ENCODE measurements around the gene TTC12.

TTC12 gene

GRCh38 chr11:113322158-113322557 is 7.8 kb downstream of the TTC12 start:
- DNase-seq (ENCODE audit: low read depth): no peak
- TF ChIP-seq CTCF (IDR thresholded peaks at IDR 0.05; ENCODE audit: low read length, missing control alignments): no peak
- no peak overlapping the region for H3K4me3 ChIP-seq (replicated peaks; ENCODE audit: low read depth, low read length)

- no peak for DNase-seq (ENCODE audit: low read depth)
- H3K4me3 ChIP-seq (replicated peaks; ENCODE audit: low read depth, low read length): no peak overlapping the region
- no peak for TF ChIP-seq CTCF (IDR thresholded peaks at IDR 0.05; ENCODE audit: low read length, missing control alignments)
Observed at GRCh38 chr11:113324250-113324649, 9.9 kb downstream of the TTC12 start.

GRCh38 chr11:113329725-113330124 is 15.3 kb downstream of the TTC12 start:
- no peak overlapping the region for H3K4me3 ChIP-seq (replicated peaks; ENCODE audit: low read depth, low read length)
- no peak for TF ChIP-seq CTCF (IDR thresholded peaks at IDR 0.05; ENCODE audit: low read length, missing control alignments)
- no peak for DNase-seq (ENCODE audit: low read depth)

- no peak overlapping the region for H3K4me3 ChIP-seq (replicated peaks; ENCODE audit: low read depth, low read length)
- no peak for DNase-seq (ENCODE audit: low read depth)
- no peak for TF ChIP-seq CTCF (IDR thresholded peaks at IDR 0.05; ENCODE audit: low read length, missing control alignments)
Observed at GRCh38 chr11:113331441-113331840, 17.1 kb downstream of the TTC12 start.

- no peak overlapping the region for H3K4me3 ChIP-seq (replicated peaks; ENCODE audit: low read depth, low read length)
- no peak for DNase-seq (ENCODE audit: low read depth)
- no peak for TF ChIP-seq CTCF (IDR thresholded peaks at IDR 0.05; ENCODE audit: low read length, missing control alignments)
Observed at GRCh38 chr11:113332023-113332422, 17.6 kb downstream of the TTC12 start.

- no peak overlapping the region for H3K4me3 ChIP-seq (replicated peaks; ENCODE audit: low read depth, low read length)
- TF ChIP-seq CTCF (IDR thresholded peaks at IDR 0.05; ENCODE audit: low read length, missing control alignments): no peak
- DNase-seq (ENCODE audit: low read depth): no peak
Observed at GRCh38 chr11:113332638-113333329, 18.4 kb downstream of the TTC12 start.

GRCh38 chr11:113334183-113334582 is 19.8 kb downstream of the TTC12 start:
- no peak for DNase-seq (ENCODE audit: low read depth)
- no peak for TF ChIP-seq CTCF (IDR thresholded peaks at IDR 0.05; ENCODE audit: low read length, missing control alignments)
- H3K4me3 ChIP-seq (replicated peaks; ENCODE audit: low read depth, low read length): no peak overlapping the region

Data from fibroblast of pulmonary artery (primary cell).